IPS-NIHi7 (cell line): ENCODE results near the gene DCC.

ENCODE experiments used
- DNase-seq: peaks from one replicate; pipeline ENCODE4 v3.0.0; 2012; ENCODE audit warnings: mixed read lengths; ENCODE audit errors: extremely low spot score

DCC gene

DNA sequence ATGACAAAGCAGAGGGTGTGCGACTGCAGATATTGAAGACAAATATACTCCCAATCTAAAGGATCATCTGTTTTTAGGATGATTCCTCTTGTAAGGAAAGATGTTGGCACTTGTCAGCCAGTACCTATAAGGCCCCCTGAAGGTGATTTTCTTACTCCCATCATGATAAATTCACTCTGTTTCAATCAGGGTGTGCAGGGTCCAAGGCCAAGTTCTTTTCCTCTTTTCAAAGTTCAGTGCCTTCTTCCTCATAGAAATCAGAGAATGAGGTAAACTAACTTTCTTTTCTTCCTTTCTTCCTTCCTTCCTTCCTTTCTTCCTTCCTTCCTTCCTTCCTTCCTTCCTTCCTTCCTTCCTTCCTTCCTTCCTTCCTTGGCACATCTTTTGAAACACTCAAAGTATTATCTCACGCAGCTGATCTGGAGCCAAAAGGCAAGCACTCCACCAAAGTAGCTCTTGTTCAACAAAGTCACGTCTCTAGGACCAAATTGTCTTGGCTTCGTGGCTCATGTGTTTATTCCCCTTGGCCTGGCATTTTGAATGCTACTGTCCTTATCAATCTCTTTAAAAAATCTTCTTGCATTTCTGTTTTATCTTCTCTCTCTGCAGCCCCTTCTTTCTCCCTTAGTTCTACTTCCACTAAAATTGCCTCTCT, 87.7 kb downstream of the DCC start:
- no peak for DNase-seq

DNA sequence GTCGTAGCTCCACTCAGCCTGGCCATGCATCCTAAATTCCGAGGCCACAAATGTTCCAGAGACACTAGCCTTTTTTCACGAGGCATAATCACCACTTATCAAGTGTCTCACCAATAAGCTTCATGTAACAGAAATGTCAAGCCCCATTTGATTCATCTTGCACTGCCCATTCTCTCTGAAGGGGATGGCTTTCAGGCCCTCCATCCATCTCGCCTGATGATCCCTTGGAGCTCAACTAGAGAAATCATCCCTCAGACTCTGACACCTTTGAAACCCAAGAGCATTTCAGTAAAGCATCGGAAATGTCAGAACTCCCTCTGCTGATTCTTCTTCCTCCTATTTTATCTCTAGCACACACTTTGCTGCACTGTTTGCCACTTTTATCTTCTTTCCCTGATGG, 91.7 kb downstream of the DCC start:
- no peak for DNase-seq

DNA sequence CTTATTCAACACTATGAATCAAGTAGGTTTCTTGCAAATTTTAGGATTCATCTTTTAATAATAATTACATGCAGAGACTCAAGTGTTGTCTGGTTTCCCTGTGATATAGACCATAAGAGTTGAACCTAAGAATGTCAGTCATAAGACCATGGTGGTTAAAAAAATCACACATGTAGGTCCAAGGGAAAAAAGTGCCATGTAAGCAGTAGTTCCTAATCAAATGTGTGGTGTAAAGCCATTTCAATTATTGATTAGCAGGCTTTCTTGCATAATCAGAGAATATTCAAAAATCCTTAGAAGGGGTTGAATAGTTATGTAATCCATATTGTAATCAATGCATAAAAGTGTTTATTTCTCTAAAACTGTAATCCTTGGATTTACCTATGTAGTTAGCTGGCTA, 93.8 kb downstream of the DCC start:
- no peak for DNase-seq

DNA sequence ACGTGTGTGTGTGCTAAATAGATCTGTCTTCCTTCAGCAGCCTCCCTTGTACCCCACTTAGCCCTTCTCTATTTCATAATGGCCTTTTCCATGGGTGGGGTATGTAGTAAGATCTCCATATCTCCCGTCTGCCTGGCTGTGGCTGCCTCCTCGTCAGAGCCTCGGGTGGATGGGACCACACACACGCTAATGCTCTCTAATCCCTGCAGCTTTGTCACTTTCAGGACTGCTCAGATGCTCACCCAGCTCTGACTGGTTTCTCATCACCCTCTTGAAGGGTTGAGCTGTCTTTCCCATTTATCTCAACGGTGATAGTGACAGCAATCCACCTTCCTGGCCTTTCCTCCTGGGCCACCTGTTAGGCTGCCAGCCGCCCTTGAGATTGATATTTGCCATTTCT, 95.3 kb downstream of the DCC start:
- no peak for DNase-seq

DNA sequence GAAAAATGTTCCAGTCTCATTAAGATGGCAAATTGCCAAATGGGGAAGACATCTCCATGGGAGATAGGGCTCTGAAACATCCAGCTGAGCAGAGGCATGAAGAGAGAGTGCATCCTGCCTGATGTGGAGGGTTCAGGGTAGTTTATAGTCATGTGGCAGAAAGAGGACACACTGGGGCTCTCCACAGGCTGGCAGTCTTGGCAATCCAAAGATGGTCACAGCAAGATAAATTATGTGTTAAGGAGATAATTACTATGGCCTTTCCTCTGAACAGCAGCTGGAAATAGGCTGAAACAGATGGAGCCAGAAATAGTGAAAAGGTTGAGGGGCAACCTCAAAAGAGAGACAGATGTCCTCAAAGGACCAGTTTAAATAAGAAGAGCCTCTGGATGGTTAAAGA, 97.2 kb downstream of the DCC start:
- no peak for DNase-seq

DNA sequence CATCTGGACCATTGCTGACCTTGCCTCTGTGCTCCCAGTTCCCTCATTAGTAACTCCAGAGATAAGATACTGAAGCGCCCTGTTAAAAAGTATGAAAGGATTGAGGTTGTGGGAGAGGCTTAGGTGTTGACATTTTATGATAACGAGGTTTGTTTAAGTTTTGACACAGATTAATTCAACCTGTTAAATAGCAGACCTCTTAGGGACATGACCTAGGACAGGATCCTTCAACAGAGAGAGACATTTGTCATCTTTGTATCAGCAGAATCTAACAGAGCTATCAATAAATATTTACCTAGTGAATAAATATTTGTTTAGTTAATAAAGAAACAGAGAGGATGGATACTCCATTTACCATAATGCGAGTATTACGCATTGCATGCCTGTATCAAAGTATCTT, 99.5 kb downstream of the DCC start:
- no peak for DNase-seq

DNA sequence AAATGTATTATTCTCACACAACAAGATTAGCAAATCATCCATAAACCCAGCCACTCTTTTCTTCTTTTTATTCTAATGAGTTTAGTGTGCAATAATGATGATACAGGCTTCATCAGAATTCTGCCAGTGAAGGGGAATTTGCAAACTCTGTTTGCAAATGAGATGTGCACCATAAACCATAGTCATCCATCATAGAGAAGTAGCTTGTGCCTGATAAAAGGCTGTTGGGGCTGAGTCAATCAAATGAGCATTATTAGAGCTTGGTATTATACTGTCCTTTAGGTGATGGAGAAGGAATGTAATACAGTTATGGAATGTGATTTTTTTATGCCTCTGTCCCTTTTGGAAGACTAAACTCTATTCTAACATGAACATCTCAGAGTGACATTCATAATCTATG, 101.8 kb downstream of the DCC start:
- no peak for DNase-seq

DNA sequence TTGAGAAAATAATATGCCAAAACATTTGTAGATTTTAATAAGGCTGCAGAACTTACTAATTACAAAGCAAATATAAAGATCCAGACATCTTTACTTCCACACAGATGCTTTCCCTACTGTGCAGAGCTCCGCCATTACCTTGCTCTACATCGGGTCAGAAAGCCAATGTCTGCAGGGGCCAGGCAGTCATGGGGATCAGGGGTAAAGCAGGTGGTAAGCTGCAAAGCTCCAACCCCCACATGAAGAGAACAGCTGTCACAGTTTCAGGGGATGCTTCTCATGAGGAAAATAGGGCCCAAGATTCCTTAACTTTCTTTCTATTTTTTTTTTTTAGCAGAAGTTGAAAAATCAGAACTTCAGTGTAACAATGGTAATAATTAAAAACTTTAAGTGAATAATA, 102.7 kb downstream of the DCC start:
- DNase-seq = no peak

DNA sequence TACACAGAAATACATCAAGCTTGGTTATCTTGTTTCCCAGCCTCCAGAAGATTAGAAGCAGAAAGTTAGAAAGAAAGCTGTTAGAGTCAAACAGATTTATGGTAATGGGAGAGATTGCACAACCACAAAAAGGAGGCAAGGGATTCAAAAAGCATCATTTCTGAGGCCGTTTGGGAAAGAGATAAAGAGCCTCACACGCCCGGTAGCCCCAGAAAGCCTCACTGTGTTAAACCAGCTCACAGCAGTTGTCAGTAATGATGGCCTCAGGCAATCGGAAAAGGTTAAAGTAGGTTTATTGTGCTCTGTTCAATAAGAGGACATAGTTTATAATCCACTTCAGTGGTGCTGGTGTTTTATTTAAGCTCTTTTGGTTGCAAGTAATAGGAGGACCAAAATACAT, 111.3 kb downstream of the DCC start:
- DNase-seq = no peak

DNA sequence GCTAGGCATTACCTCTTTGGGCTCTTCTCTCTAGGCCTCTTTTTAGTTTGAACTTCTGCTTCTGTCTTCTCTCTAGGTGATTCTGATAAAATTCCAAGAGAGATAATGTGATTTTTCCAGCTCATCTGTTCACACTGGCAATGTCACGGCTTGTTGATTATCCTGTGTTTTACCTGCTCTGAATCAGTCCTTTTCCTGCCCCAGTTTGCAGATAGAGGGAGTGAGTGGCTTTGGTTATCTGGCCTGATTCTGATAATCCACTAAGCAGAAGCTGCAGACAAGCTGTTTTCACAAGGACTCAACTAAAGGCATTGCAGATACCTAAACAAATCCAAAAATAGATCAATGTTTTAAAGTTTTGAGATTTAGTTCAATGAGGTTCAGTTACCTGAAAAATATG, 111.9 kb downstream of the DCC start:
- DNase-seq = peak; percentile 29

DNA sequence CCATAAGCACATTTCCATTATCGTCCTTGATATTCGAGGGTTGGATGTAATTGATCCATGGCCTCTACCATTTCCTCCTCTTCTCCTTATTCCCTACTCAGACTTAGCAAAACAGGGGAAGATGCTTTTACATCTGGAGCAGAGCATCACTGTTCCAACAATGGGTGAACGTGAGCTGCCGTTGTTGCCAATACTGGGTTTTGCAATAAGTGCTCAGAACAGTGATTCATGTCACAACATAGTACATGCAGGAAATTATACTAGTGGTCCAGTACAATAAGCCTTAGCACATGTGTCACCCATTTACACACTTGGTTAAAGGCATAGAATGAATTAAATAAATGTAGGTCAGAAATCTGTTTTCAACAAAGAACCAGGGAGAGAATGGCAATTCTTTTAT, 112.4 kb downstream of the DCC start:
- no peak for DNase-seq

DNA sequence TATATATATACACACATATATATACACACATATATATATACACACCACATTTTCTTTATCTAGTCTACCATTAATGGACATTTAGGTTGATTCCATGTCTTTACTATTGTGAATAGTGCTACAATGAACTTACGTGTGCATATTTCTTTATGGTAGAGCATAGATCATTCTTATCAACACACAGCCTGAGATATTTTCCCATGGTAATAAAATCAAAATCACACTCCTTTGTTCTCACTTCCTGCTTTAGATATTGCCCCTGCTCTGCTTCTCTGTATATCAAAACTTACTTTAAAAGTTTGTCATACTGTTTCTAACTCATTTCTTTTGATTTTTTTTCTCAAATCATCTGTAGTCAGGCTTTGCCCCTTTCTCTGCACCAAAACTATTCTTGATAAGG, 119.9 kb downstream of the DCC start:
- DNase-seq = no peak

DNA sequence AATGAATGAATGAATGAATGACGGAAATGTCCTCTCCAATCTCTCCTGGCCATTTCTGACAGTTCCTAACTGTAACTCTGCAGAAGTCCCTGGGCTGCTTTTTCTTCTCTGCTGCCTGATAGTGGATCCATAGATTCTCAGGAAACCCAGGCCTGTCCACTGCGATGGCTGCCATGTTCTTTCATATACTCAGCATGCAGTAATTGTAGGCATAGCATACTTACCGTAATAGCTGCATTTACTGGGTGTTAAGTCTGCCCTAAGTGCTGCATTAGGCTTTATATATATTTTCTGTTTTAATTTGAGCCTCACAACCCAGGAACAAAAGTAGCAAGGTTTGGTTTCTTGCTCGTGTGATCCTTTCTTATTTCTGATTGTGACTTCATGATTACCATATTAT, 122.9 kb downstream of the DCC start:
- no peak for DNase-seq

DNA sequence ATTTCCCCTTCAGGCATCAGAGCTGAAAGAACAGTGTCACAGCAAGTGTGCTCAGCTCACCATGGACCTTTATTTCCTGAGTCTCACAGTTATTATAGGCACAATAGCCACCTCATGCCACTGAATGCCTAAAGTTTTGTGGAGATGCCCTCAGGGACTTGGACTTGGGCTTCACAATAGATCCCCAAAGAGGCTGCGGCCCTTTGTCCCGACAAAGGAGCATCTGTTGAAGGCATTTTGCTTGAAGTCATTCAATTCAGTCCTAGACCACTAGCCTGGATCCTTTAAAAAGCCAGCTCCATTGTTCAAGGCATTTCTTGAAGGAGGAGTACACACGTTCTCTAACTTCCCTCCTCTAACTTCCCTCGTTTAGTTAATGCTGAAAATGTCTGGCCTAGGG, 125.4 kb downstream of the DCC start:
- no peak for DNase-seq

DNA sequence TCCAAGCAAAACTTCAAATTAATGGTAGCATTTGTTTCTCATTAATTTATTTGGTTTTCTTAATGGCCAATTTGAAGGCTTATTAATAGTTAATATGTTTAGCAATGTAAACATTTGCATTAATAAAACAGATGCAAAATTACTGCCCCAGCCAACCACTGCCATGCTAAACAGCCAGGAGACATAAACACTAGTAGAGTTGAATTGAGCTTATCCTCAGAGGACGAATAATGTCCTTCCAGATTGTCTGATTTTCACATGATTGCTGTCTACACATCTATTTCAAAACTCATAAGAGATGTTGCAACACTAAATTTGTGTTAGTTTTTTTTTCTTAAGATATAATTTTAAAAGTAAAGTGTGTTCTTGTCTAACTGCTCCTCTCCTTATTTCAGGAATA, 128.5 kb downstream of the DCC start:
- no peak for DNase-seq

DNA sequence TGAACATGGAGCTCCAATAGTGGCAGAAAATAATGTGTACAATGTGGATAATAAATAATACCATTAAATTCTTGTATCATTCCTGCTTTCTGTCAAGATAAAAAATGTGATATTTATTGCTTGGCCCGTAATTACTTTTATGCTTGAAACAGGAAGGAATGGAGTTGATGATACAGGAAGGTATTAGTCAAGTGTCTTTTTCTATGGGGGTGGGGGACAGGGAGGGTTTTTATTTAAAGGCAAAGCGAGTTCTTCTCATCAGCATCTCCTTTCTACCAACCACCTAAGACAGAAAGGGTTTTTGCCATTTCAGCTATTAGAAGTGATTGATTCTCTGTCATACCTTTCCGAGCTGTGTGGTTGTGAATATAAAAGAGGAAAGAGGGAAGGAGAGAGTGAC, 135.3 kb downstream of the DCC start:
- no peak for DNase-seq

DNA sequence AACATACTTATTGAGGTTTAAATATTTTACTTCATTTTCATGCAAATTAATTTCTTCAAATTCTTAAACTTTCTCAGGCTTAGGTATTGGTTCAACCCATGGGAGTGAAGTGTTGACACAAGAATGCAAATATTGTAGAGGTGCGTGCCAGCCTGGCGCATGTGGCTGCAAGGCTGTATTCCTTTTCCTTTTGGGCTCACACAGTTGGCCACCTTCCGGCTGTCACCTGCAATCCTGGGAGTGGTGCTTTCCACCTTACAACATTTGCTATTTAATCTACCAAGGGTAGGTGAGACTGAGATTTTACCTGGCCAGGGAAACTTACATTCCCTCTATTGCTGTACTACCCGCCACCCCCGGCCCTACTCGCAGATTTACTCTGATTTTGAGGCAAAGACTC, 141.1 kb downstream of the DCC start:
- no peak for DNase-seq

DNA sequence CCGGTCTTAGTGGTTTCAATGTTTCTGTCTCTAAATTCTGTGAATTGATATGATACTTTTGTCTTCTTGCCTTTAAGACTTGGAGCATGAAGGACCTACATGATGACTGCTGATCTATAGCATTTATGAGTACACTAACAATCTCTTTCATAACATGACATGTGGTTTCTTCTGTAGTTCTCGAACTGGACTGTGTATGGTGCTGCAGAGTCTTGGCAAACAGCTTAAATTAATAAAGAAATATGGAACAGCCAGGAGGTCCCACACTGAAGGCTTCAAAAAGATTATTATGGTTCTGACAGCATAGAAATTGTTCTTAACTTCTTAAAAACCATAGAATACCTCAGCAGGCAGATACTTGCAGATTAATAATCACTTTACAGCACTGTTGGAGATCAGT, 145.0 kb downstream of the DCC start:
- DNase-seq = no peak

DNA sequence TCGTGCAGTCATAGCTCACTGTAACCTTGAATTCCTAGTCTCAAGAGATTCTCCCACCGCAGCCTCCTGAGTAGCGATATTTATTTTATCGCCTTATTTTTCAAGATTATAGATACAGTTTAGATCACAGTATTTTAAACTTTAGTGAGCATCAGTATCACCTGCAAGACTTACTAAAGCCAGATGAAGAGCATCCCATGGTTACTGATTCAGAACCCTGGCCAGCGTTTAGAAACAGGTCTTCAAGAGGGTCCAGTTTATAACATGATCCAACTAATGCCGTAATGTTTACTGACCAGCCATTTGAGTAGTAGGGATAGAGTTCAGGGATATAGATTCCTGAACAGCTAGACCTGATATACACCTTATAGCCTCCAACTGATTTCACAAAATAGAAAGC, 146.1 kb downstream of the DCC start:
- no peak for DNase-seq

DNA sequence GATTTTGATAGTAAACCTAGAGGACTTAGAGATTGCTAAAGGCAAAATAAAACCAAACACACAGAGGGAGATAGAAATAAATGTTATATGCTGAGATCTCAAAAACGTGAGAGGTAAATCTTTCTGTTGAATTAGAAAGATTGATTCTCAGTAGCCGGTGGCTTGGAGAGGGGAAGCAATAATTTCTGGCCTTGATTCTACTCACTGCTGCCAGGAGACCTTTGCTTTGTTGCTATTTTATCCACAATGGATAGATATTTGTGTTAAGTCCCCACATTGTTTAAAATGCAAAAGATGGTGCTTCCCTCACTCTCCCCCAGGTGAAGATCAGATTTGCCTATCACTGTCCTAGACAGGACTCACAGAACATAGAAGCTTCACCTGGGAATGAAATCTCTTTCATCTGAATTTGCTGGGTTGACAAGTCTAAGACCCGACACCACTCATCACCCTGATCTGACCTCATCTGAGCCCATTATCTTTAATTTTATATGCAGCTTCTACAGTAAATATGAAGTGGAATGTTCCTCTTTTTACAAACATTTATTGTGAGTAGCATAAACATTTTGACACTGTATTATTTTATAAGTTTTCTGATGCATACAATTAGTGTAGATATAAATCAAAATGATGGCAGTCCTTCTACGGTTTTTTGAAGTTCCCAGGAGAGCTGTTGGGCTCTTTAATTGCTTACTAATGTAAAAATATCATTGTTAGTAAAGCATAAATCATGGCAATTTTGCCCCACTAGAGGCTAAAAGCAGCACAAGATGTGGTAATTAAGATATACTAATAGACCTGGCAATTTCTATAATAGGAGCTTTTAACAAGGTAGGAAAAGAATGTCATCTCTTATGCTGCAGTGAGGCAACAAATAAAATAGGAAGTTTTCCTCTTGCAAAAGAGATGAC, 149.7 kb downstream of the DCC start:
- DNase-seq = no peak

DNA sequence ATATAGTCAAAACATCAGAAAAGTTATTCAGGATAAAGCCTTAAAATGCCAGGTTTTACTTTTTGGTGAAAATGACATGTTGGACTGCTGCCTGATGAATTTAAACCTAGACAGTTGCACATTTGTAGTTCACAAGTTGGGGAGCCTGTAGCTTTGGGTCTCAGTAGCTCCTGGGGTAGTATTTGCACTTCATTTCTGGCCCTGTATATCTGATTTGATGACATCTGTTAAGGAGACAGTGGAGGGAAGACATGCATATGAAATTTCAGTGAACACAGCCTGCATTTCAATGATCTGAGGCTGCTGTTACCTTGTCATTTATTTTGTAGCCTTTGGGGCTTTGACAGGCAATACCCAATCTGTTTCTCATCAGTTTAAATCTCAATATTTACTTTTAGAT, 156.4 kb downstream of the DCC start:
- DNase-seq = no peak

DNA sequence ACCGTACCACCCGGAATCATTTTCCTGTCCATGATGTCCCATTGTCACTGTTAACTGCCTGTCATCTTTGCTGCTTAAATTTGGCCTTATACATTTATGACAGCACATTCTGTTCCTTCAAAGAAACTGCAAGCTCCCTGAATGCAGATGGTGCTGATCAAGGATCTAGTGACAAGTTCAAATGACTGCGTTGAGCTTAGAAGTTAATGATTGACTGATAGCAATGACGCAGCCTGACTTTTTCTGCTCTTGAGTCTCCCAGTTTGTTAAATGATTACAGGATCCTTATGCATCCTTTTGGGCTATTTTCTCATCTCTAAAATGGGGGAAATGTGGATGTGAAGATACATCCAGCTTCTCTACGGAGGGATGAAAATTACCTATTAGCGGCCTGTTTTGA, 159.0 kb downstream of the DCC start:
- no peak for DNase-seq

DNA sequence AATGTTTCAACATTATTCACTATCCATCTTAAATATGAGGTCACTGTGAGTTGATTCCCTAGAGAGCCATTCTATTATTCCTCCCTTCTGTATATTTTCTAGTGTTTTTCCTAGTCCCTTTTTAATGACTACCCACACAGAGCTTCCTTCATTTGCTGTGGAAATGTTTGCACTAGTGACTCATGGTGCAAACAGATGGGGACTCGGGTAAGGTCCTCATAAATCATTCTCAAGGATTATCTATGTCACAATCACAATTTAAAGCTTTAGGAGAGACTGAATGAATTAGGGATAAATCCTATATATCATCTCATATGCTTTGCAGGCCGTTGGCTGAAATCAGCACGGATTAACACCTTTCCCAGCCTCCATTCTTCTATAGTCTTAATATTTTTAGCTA, 159.6 kb downstream of the DCC start:
- no peak for DNase-seq

DNA sequence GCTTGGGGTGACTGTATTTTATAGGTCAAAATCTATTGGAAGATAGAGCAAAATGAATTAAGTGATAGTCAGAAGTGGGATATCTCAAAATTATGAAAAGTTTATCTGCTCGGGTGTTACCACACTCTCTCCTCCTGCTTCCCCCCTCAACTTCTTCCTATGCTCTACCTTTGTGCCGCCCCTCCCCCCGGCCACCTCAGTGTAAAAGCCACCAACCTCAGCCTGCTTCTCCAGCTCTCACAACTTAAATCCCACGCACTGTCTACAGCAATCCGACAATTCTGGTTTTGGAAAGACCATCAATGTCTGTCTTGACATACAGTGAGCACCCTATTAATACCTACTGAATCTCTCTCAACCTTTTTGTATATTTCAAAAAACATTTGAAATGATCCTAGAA, 164.6 kb downstream of the DCC start:
- DNase-seq = no peak
